ENCODE measurements around the gene FRG2.
"Not testable (repeated sequence)": the region's sequence is repeated elsewhere in the genome, so short reads cannot be mapped to it uniquely, and the experiment has no call there.

The FRG2 gene

GRCh38 chr4:190016369-190017289, 10.4 kb downstream of the FRG2 start:
- in situ Hi-C loops (cut with HindIII; ENCODE audit: low sequenced_read_pairs): no loop called here

DNA sequence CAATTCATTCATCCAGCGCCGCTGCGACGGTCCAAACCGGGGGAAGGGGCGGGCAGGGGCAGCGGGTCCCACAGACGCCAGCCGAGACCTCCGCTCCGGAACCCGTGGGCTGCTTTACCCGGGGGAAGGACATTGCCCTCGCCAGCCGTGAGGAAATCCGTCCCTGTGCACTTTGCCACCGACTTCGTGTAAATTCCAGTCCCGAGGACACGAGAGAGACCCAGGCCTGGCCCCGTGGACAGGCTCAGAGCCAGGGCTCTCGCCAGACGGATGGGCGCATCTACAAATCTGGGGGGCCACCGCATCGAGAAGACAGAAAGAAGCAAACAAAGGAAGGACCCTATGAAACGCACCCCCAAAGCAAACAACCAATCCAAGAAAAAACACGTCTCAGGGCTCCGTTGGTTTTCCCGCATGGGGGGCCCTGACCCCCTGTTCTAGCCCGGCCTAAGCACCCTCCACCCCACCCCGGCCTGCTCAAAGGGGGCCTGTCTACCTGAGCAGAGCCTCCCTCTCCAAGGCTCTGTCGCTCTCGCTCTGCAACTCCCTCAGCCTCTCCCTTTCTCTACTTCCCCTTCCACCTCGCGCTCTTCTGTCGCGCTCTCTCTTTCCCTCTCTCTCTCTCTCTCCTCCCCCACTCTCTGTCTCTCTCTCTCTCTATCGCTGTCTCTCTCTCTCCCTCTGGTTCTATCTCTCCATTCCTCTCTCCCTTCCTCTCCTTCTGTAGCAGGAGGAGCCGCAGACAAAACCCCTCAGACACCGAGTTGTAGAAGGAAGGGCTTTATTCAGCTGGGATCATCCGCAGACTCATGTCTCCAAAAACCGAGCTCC, 11.3 kb downstream of the FRG2 start:
- in situ Hi-C loops (cut with HindIII; ENCODE audit: low sequenced_read_pairs): no loop called here

DNA sequence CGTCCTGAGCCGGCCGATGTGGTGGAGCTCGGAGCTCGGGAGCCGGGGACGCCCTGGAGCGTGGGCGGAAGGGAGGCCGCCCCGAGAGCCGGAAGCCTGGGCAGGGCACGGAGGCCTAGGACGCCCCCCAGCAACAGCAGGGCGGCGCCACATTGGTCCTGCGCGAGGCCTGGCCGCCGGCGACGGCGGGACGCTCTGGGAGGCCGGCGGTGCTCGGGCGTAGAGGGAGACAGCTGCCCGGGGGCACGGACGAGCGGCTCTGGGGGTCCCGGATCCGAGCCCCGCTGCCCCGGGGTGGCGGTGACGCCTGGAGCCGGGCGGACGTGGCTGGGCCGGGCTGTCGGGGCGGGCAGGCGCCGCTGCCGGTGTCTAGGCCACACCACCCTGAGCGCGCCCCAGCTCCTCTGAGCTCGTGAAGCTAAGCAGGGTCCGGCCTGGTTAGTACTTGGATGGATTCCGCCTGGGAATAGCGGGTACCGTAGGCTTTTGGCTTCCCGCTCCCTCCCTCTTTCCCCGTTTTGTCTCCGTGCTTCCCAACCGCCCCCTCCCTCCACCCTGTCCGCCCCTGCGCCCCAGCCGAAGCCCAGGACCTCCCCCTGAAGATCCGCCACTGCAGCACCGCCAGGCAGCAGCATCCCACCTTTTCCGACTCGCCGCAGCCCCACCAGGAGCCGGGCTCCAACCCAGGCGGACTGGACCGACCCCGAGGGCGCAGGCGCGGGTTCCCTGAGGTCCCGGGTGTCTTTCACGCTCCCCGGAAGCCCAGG, 12.1 kb downstream of the FRG2 start:
- in situ Hi-C loops (cut with HindIII; ENCODE audit: low sequenced_read_pairs): no loop called here

DNA sequence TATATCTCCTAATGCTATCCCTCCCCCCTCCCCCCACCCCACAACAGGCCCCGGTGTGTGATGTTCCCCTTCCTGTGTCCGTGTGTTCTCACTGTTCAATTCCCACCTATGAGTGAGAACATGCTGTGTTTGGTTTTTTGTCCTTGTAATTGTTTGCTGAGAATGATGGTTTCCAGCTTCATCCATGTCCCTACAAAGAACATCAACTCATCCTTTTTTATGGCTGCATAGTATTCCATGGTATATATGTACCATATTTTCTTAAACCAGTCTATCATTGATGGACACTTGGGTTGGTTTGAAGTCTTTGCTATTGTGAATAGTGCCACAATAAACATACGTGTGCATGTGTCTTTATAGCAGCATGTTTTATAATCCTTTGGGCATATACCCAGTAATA, 37.1 kb downstream of the FRG2 start:
- in situ Hi-C loops (cut with HindIII; ENCODE audit: low sequenced_read_pairs): not testable (repeated sequence)

DNA sequence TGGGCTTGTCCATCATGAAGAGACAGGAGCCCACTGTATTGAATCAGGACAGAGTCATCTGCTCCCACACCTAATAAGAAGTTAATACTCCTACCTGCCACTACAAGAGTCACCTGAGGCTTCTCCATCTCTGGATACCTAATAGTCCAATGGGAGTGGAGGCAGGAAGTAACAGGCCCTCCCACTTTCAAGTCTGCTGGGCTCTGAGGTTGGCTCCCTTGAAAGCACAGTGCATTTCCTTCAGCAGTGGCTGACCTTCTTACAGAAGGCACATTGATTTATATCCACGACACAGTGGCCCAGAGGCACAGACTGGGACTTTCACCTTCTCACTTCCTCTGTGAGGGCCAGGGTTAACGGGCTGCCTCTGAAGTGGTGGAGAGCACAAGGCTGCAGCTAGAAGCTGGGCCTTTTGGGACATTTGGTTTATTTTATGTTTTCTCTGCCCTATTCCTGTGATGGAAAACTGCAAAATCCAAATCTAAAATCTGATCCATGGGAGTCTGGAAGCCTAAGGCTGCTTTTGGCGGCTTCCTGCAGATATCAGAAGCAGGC, 38.1 kb downstream of the FRG2 start:
- in situ Hi-C loops (cut with HindIII; ENCODE audit: low sequenced_read_pairs): no loop called here

- in situ Hi-C loops (cut with HindIII; ENCODE audit: low sequenced_read_pairs): not testable (repeated sequence)
Measured at GRCh38 chr4:189985651-189986243, 41.3 kb downstream of the FRG2 start.

DNA sequence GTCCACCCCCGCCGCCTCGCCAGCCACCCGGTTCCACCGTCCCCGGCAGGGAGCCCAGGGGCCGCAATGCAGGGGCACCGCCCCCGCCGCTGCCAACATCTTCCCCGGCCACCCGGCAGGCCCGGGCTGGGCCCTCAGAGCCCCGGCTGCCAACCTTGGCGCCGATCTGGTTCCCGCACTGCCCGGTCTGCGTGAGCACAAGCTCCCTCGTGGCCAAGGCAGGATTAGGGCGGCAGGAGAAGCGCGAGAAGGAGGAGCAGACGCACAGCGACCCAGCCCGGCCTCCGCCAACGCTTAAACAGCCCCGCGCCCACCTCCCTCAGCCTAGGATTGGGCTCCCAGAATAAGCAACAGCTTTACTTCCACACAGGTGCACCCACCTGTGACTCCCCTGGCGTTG, 42.4 kb downstream of the FRG2 start:
- in situ Hi-C loops (cut with HindIII; ENCODE audit: low sequenced_read_pairs): not testable (repeated sequence)

DNA sequence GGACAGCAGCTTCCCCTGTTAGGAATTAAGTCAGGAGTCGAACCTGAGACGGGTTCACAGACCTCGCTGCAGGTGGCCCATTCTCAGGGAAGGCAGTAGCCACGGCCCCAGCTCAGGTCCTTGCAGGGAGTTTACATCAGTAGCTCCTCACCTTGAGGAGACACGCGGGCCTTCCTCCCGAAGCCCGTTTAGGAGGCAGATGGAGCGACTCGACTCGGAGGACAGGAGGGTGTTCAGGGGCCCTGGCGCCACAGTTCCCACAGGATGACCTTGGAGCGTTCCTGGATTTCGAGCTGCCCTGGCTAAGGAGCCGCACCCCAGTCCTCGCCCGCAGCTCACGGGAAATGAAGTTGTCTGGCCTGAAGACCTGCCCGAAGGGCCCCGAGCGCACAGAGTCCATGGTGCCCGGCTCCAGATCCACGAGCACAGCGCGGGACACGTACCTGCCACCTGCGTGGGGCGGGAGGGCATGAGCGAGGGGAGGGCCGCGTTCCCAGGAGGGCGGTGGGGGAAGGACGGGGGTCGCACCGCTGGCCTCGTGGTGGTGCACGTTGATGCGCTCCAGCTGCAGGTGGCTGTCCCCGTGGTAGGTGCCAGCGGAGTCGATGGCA, 43.0 kb downstream of the FRG2 start:
- in situ Hi-C loops (cut with HindIII; ENCODE audit: low sequenced_read_pairs): not testable (repeated sequence)

DNA sequence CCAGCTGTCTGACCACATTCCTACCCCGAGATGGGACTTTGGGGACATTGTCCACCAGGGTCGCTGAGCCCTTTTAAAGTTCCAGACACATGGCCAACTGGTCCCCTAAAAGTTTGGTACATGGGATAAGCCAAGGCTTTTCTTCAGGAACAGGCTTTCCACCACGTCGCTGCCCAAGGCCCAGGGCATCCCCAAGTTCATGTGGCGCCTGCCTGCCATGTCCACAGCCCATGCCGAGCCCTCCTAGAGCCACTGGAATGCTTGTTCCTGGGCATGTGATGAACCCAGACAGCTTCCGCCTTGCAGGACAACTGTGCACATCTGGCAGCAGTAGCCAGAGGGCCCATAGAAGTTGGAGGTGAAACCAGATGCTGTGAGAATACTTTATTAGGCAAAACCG, 45.1 kb downstream of the FRG2 start:
- in situ Hi-C loops (cut with HindIII; ENCODE audit: low sequenced_read_pairs): no loop called here

DNA sequence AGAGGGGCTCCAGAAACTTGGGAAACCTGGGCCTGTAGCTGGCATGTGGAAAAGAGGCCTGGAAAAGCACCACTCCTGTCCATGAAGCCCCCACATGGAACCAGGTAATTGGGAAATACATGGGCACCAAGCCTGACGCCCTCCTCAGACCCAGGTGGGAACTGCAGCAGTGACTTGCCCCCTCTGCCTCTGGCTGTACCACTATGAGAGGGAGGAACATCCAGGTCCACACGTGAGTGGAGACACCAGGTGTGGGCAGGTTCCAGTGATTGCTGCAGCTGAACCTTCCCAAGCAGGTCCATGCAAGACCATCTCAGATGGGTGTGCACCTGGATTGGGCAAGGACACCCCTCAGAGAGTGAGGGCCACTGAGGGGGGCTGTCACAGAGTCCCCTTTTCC, 46.8 kb downstream of the FRG2 start:
- in situ Hi-C loops (cut with HindIII; ENCODE audit: low sequenced_read_pairs): not testable (repeated sequence)

DNA sequence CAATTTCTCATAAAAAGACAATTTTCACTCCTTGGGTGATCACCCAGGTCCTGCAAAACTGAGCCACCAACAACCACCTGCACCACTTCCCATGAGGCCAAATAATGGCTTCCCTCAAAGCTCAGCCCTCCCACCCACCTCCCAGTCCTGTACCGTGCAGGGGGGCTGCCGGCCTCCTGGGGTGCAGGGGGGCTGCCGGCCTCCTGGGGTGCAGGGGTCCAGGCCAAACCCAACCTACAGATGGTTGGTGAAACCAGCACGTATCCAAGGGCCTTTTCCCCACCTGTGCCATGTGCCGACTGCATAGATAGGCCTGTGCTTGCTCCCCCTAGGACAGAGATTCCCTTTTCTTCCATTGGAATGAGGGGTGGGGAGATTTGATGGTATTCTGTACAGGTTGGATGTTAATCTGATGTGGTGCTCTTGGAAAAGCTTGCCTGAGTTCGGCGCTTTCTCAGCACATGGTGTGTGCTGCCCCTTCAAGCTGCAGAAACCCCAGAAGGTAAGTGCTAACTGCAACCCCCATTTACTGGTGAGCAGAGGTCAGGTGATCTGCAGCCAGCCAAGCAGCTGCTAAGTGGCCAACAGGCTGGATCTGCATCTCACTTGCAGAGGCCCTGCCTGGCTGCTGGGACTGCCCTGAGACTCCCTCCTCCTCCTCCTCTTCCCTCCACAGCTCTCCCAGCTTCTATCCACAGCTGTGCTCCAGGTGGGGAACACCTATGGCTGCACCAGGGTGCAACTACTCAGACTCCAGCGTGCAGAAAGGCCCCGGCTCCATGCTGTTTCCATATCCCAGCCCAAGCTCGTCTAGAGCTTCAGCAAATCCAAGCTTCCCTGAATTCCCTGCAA, 47.6 kb downstream of the FRG2 start:
- in situ Hi-C loops (cut with HindIII; ENCODE audit: low sequenced_read_pairs): no loop called here

All from endothelial cell of hepatic sinusoid (primary cell).